Neural crest cell (in vitro differentiated cells): ENCODE data around the gene DENND6A. TPM values are rescaled to one million over a fixed set of nuclear protein-coding genes. Genes with fewer than 3 reads are reported as not detected.
A peak's percentile ranks its signal among the peaks of the same experiment; 100 is the strongest.

Source experiments
- DNase-seq: peaks from one replicate; pipeline ENCODE4 v3.0.0; 2021; ENCODE audit warnings: low read depth, mixed read lengths, low spot score
- H3K27ac Mint-ChIP-seq: one replicate; pipeline ENCODE4 v1.8.0; 2021; ENCODE audit warnings: mild to moderate bottlenecking, mixed read lengths; ENCODE audit not compliant: unreplicated experiment
- H3K27me3 Mint-ChIP-seq: 2 replicates; pipeline ENCODE4 v1.8.0; 2021; ENCODE audit warnings: low read depth, mild to moderate bottlenecking, mixed read lengths
- H3K36me3 Mint-ChIP-seq: 2 replicates; pipeline ENCODE4 v1.8.0; 2021; ENCODE audit warnings: low read depth, mild to moderate bottlenecking, mixed read lengths
- H3K4me1 Mint-ChIP-seq: 2 replicates; pipeline ENCODE4 v1.8.0; 2021; ENCODE audit warnings: mixed read lengths
- H3K4me3 Mint-ChIP-seq: one replicate; pipeline ENCODE4 v1.8.0; 2021; ENCODE audit warnings: mild to moderate bottlenecking, mixed read lengths
- H3K9me3 Mint-ChIP-seq: 2 replicates; pipeline ENCODE4 v1.8.0; 2021; ENCODE audit warnings: mixed read lengths
- CTCF ChIP-seq: fragments of 200-600 bp; sonication (generic); conservative IDR thresholded peaks from 2 replicates; pipeline ENCODE4 v1.5.0; 2021; ENCODE audit warnings: antibody characterized with exemption, mild to moderate bottlenecking
- total RNA-seq: library from RNA; stranded (reverse); gene quantifications from 2 replicates; pipeline ENCODE4 v1.2.1, GENCODE V29; 2021

DENND6A gene
- total RNA-seq, 1 donor from 2014 or later, result 42.0 TPM

GRCh38 chr3:57654267-57654666 is 38.6 kb downstream of the DENND6A start:
- H3K9me3 Mint-ChIP-seq, result peaks cover 6% of the 10 kb centered on the region
- H3K4me3 Mint-ChIP-seq, result no peak overlapping the region
- no peak overlapping the region for H3K27ac Mint-ChIP-seq
- TF ChIP-seq CTCF, result no peak
- H3K36me3 Mint-ChIP-seq, result peaks cover 22% of the 10 kb centered on the region
- no peak for DNase-seq
- no peaks in the 10 kb centered on the region for H3K27me3 Mint-ChIP-seq
- H3K4me1 Mint-ChIP-seq, result no peaks in the 10 kb centered on the region

GRCh38 chr3:57652203-57652602 is 40.7 kb downstream of the DENND6A start:
- no peak for TF ChIP-seq CTCF
- Mint-ChIP-seq H3K9me3 (peaks cover 17% of the 10 kb centered on the region), H3K36me3 (peaks cover 43% of the 10 kb centered on the region), H3K4me1 (no peaks in the 10 kb centered on the region), H3K27me3 (no peaks in the 10 kb centered on the region), H3K4me3 (no peak overlapping the region), H3K27ac (no peak overlapping the region)
- no peak for DNase-seq

DNA sequence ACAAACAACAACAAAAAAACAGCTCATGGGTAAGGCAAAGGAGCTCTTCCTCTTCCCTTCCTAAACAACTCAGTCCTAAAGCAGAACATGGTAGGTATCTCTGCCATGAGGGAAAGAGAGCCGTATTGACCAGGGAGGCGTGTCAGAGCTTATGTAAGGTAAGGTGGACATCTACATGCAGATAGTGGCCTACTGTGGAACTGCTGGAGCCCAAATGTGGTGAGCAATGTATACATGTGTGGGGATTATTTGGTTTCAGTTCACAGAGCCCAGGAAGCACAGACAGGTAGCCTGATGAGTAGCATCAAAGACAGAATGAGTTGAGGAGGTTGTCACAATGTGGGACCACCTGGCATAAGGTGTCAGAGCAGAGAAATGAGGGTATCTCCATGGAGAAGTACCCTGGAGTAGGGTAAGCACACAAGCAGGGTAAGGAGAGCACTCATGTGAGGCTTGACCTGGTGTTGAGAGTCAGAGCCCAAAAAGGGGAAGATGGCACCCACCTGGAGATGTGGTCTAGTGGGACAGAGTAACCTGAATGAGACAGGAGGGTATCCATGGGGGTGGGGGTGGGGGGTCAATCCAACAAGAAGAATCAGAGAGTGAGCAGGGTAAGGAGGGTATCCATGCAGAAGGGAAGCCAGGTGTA is 45.5 kb downstream of the DENND6A start:
- Mint-ChIP-seq H3K4me3 (no peak overlapping the region), H3K9me3 (peaks cover 17% of the 10 kb centered on the region), H3K27ac (peak overlapping the region; percentile 38), H3K4me1 (no peaks in the 10 kb centered on the region), H3K36me3 (peaks cover 53% of the 10 kb centered on the region), H3K27me3 (no peaks in the 10 kb centered on the region)
- no peak for DNase-seq
- TF ChIP-seq CTCF, result no peak

GRCh38 chr3:57646723-57647122 is 46.2 kb downstream of the DENND6A start:
- DNase-seq, result no peak
- Mint-ChIP-seq H3K27ac (no peak overlapping the region), H3K4me3 (no peak overlapping the region), H3K27me3 (no peaks in the 10 kb centered on the region), H3K9me3 (peaks cover 17% of the 10 kb centered on the region), H3K36me3 (peaks cover 51% of the 10 kb centered on the region), H3K4me1 (no peaks in the 10 kb centered on the region)
- no peak for TF ChIP-seq CTCF

- no peak overlapping the region for H3K4me3 Mint-ChIP-seq
- no peak for DNase-seq
- H3K9me3 Mint-ChIP-seq, result peaks cover 16% of the 10 kb centered on the region
- H3K27me3 Mint-ChIP-seq, result no peaks in the 10 kb centered on the region
- H3K36me3 Mint-ChIP-seq, result peaks cover 48% of the 10 kb centered on the region
- no peak overlapping the region for H3K27ac Mint-ChIP-seq
- H3K4me1 Mint-ChIP-seq, result no peaks in the 10 kb centered on the region
- no peak for TF ChIP-seq CTCF
These were observed 48.1 kb downstream of the DENND6A start for GRCh38 chr3:57644740-57645139.
